ENCODE measurements around the gene GAK.

DNA sequence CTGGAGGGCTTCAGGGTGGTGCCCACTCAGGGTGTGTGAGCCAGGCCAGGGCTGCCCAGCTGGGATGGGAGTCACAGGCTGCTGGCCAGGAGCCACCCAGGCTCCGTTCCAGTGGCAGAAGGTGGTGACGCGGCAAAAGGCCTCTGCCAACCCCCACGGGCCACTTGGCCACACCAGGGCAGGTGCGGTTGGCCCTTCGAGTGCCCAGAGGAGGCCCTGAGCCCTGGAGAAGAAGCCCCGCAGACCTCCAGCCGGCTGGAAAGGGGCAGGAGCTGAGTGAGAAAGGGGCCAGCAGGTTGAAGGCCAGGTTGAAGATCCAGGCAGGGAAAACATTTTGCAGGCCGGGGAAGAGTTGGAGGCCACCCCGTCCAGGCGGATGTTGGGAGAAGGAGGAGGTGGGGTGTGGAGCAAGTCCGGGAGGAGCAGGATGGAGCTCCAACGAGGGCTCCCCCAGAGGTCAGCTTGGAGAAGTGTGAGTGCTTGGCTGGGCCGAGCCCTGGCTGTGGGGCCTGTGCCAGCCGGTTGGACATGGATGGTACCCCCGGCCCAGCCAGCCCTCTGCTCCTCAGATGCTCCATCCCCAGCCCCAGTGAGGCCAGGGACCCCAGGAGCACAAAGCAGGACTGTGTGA, 103.4 kb downstream of the GAK start:
- TF ChIP-seq, protein P1, sequence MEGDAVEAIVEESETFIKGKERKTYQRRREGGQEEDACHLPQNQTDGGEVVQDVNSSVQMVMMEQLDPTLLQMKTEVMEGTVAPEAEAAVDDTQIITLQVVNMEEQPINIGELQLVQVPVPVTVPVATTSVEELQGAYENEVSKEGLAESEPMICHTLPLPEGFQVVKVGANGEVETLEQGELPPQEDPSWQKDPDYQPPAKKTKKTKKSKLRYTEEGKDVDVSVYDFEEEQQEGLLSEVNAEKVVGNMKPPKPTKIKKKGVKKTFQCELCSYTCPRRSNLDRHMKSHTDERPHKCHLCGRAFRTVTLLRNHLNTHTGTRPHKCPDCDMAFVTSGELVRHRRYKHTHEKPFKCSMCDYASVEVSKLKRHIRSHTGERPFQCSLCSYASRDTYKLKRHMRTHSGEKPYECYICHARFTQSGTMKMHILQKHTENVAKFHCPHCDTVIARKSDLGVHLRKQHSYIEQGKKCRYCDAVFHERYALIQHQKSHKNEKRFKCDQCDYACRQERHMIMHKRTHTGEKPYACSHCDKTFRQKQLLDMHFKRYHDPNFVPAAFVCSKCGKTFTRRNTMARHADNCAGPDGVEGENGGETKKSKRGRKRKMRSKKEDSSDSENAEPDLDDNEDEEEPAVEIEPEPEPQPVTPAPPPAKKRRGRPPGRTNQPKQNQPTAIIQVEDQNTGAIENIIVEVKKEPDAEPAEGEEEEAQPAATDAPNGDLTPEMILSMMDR (IDR thresholded peaks at IDR 0.05) = no peak
- no peak for TF ChIP-seq POLR2A (IDR thresholded peaks at IDR 0.05)
